Measurements from ENCODE around the gene ILK.

GRCh38 chr11:6583584-6583983 lies 20.0 kb upstream of the ILK start:
- TF ChIP-seq POLR2A (IDR thresholded peaks at IDR 0.05): no peak
- TF ChIP-seq POLR2AphosphoS5 (IDR thresholded peaks at IDR 0.05): no peak
- TF ChIP-seq CTCF (IDR thresholded peaks at IDR 0.05 in 8 of 11, conservative IDR thresholded peaks at IDR 0.05 in 3 of 11): no peak
